PC-3 (cell line): ENCODE data around the gene SPATA32.

Experiments used
- EZH2 ChIP-seq: fragments of 300-600 bp; sonication (generic); IDR thresholded peaks from one replicate; pipeline ENCODE4 v1.6.1; 2017; ENCODE audit warnings: antibody characterized with exemption, mild to moderate bottlenecking, low read length; ENCODE audit not compliant: unreplicated experiment
- EZH2phosphoT487 ChIP-seq: fragments of 300-600 bp; sonication (generic); IDR thresholded peaks from 2 replicates; pipeline ENCODE4 v1.6.1; 2018; ENCODE audit warnings: mild to moderate bottlenecking, antibody characterized with exemption, low read length, borderline replicate concordance
- TF ChIP-seq, protein P1 (sequence below): fragments of 300-600 bp; sonication (generic); conservative IDR thresholded peaks from 2 replicates; pipeline ENCODE4 v1.5.1; 2017; ENCODE audit warnings: antibody characterized with exemption, low read depth, mild to moderate bottlenecking, low read length

GRCh38 chr17:45229681-45230409 lies 32.0 kb downstream of the SPATA32 start:
- TF ChIP-seq, protein P1, sequence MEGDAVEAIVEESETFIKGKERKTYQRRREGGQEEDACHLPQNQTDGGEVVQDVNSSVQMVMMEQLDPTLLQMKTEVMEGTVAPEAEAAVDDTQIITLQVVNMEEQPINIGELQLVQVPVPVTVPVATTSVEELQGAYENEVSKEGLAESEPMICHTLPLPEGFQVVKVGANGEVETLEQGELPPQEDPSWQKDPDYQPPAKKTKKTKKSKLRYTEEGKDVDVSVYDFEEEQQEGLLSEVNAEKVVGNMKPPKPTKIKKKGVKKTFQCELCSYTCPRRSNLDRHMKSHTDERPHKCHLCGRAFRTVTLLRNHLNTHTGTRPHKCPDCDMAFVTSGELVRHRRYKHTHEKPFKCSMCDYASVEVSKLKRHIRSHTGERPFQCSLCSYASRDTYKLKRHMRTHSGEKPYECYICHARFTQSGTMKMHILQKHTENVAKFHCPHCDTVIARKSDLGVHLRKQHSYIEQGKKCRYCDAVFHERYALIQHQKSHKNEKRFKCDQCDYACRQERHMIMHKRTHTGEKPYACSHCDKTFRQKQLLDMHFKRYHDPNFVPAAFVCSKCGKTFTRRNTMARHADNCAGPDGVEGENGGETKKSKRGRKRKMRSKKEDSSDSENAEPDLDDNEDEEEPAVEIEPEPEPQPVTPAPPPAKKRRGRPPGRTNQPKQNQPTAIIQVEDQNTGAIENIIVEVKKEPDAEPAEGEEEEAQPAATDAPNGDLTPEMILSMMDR, result no peak
- TF ChIP-seq EZH2phosphoT487 (no peak), EZH2 (no peak)
